Measurements from ENCODE around the gene METTL21C. TPM values are rescaled to one million over a fixed set of nuclear protein-coding genes. Genes with fewer than 3 reads are reported as not detected.

The METTL21C gene
- polyA plus RNA-seq, 3 donors: 0.33 to 0.79 (median 0.62) TPM

DNA sequence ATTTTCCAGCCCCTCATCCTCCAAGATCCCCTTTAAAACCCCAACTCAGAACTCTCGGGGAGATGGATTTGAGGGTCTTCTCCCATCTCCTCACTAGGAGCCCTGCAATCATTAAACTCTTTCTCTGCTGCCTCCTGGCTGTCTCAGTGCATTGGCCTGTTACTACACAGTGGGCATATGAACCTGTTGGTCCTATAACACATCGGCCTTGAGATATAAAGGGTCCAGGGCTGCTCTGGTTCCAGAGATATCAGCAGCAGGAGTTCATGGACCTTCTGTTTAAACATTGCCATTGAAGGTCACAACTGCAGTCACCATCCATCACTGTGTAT, 3.8 kb upstream of the METTL21C start:
- no peak for DNase-seq (ENCODE audit: low read depth in 3 of 3, low spot score in 2 of 3)

DNA sequence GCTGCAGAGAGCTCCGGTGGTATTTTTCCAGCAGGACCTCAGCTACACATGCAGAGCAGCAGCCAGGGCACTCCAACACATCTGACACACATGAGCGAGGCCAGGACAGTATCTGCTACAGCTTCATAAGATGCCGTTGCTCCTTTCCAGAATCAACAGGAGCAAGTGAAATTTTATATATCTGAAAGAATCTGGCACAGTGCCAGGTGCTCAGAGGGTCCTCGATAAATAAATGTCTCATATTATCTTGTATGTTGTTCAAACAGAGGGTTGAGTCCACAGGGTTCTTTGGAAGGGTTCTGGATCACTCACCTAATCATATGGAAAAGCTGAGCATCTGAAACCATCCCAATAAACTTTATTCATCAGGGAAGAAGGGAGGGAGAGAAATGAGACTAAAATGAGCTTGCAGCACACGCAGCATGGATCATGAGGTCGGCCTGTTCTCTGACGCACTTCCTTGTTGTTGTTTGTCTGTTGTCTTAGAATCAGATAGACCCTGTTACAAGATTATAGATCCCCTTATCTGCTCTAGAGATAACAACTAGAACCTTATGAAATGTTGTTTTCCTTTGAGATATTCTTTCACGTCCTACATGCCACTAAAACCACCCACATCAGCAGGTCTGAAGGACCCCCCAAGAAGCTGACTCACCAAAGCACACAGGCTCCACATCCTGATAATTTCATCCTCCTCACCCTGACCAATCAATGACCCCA, 3.2 kb upstream of the METTL21C start:
- DNase-seq (ENCODE audit: low read depth in 3 of 3, low spot score in 2 of 3): no peak

DNA sequence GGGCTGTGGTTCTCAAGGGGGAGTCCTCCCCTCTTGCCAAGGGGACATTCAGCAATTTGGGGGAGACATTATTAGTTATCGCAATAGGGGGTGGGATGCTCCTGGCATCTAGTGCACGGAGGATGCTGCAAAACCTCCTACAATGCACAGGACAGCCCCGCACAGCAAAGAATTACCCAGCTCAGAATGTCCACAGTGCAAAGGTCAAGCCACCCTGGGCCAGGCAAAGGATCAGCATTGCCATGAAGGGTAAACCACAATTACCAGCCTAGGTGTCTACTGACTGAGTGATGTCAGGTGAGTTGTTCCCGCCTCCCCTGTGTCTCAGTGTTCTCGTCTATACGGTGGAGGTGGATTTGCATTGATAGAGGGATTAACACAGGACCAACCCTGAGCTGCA, 2.4 kb upstream of the METTL21C start:
- no peak for DNase-seq (ENCODE audit: low read depth in 3 of 3, low spot score in 2 of 3)

DNA sequence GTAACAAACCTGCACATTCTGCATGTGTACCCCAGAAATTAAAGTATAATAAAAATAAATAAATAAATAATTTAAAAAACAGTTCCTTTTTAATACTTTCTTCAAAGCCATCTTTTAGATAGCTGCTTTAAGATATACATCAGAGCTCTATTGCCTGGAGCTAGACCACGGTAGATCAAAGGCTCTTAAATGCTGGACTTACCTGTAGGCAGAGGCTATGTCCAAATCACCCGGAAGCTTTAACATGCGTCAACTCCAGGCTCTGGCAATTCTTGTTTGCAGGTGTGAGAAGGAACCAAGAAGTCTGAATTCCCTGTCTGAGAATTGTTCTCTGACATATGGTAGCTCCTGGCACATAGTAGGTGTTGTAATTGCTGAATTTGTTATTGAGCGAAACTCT, 1.6 kb upstream of the METTL21C start:
- DNase-seq (ENCODE audit: low read depth in 3 of 3, low spot score in 2 of 3): no peak

DNA sequence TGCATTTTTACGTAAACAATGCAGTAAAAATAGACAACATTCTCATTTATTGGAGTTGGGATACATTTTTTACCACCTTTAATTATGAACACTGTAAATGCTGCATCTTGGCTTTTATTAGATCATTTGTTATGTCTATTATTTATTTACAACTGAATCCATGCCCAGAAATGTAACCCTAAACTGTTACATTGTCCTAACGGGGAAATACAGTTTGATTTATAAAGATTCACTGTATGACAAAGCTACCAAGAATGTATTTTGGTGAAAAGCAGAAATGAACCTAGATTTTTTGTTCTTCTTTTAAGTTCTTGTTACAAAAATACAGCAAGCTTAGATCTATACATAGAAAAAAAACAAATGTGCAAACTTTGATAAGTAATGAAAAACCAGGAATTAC, 1.1 kb downstream of the METTL21C start:
- no peak for DNase-seq (ENCODE audit: low read depth in 3 of 3, low spot score in 2 of 3)

DNA sequence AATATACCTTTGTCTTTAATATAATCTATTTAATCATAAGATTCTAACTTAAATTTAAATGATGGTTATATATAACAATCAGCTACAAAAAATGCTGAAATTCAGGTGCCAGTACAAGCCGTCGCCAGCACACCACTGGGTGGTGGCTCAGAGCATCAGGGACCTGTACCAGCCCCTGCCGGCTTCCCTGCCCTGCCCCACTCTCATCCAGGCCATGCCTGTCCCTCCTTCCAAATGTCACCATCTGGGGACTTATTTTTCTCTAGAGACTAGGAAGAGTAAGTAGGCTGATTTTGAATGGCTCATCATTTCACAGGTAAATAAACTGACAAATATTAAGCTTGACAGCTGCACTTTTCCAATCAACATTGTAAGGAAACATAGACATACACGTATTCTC, 1.6 kb downstream of the METTL21C start:
- DNase-seq (ENCODE audit: low read depth in 3 of 3, low spot score in 2 of 3): no peak

DNA sequence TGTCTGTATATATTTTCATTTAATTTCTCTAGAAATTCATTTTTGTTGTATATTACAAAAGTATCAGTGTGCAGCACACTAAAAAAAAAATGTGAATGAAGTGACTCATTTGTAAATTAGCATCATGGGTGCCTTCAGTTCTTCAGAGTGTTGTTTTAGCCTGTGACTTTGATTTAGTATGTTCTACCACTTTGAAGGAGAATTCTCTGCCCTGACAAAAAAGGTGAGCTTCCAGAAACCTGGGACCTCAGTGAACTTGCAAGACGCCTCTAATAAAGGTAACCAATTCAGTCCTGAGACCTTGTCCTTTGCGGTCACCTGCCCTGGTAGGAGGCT, 2.4 kb downstream of the METTL21C start:
- DNase-seq (ENCODE audit: low read depth in 3 of 3, low spot score in 2 of 3): no peak

DNA sequence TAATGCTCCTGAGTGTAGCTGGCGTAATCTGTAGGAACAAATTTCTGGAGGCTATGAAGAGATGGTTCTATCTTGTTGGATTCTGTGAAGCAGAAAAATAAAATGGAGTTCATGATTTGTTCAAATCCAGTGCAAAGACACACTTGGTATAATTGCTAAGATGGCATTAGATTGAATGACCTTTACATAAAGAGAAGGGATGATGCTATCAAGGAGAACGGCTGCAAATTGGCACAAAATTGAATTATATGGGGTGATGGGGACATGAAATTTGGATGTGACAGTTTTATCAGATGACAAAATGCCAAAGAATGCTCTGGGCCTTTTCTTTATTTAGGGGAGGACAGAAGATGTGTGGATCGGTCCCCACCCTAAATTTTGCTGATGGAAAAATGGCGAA, 4.0 kb downstream of the METTL21C start:
- no peak for DNase-seq (ENCODE audit: low read depth in 3 of 3, low spot score in 2 of 3)

DNA sequence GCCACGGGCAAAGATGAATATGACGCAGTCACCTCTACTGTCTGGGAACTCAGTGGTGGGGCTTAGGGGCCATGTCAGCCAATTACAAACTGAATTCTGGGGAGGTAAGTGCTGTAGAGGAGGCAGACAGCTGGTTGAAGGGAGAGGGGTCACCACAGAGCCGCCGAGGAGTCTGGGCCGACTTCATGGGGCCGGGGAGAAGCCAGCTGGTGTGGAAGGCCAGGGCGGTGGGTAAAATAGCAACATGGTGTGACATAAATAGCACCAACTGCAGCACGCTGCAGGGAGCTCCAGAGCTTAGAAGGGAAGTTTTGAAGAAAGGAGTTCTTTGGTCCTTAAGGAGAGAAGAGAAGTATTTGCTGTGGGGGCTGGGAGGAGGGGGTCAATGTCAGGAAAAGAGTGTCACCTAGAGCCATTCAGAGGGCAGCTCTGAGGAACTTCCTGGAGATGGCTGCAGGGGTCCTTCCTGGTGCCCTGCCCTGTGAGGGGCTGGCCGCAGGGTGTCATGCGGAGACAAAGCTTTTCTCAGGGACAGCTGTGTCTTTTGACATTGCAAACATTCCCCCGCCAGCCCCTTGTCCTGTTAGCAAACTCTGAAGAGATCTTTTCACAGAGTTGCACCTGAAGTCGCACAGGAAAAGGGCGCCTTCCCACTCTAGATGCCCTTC, 6.4 kb downstream of the METTL21C start:
- DNase-seq (ENCODE audit: low read depth in 3 of 3, low spot score in 2 of 3): no peak

DNA sequence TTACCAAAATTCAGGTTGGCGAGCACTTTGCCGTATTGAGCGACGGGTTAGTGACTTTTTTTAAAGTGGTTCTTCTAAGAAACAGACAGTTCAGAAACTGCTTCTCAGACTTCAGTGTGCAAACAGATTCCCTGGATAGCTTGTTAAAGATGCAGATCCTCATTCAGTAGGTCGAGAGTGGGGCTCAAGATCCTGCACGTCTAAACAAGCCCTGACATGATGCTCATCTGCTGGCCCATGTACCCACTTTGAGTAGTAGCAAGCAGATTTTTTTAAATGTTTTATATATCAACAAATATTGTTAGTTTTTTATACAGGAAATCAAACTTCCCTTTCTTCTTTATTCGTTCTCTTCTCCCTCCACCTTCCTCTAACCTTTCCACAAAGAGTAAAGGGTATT, 7.3 kb downstream of the METTL21C start:
- no peak for DNase-seq (ENCODE audit: low read depth in 3 of 3, low spot score in 2 of 3)

DNA sequence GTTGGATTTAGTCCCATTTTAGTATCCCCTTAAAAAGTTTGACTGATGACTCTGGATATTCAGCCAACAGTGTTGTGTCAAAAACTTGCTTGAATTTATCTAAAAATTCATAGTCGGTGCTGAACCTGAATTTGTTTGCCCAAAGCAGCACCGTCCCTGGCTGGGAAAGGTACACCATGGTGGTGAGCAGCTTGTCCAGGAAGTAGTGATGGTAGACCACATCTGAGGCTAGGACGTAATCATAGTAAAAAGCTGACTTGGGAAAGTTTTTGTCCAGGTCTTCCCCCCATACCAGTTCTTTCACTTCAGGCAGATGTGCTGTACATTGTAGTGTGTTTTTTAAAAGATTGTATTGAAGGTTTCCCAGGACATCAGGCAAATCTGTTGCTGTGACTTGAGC, 8.8 kb downstream of the METTL21C start:
- DNase-seq (ENCODE audit: low read depth in 3 of 3, low spot score in 2 of 3): no peak

DNA sequence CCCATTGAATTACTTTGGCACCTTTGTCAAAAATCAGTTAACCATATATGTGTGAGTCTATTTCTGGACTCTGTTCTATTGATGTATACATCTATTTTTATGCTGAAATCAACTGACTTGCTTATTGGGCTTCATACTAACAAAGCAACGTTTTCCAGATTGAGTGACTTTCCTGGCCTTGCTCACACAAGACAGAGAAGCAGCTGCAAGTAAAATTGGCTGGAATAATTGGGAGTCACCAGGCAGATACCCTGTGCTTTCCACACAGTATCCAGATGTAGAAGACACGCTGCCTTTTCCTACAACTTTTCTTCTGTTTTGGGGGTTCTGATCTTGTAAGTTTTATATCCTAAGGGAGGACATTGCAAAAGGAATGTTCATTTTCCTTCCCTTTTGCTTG, 11.2 kb downstream of the METTL21C start:
- DNase-seq (ENCODE audit: low read depth in 3 of 3, low spot score in 2 of 3): no peak

DNA sequence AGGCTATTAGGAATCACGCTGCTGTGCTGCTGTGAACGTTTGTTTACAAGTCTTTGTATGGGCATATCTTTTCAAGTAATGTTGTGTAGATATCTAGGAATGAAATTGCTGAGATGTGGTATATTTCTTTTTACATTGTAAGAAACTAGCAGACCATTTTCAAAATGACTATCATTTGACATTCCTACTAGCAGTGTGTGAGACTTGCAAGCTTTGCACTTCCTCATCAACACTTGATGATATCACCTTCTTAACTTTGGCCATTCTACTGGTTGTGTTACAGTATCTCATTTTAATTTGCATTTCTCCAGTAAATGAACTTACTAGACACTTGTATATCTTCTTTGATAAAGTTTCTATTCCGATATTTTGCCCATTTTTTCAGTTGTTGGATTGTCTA, 12.1 kb downstream of the METTL21C start:
- no peak for DNase-seq (ENCODE audit: low read depth in 3 of 3, low spot score in 2 of 3)

DNA sequence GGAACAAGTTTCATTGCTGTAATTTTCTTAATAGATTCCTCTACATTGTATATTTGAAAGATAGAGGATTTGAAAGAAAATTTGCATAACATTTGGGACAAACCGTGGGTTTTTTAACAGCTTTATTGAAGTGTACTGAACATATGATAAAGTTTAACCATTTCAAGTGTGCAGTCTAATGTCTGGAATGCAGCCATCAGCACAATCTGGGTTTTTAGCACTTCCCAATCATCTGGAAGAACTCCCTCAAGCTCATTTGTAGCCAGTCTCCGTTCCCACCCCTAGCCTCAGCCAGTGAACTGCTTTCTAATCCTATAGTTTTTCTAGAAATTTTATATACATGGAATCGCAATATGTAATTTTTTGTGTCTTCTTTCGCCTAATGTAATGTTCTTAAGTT, 12.6 kb downstream of the METTL21C start:
- no peak for DNase-seq (ENCODE audit: low read depth in 3 of 3, low spot score in 2 of 3)

DNA sequence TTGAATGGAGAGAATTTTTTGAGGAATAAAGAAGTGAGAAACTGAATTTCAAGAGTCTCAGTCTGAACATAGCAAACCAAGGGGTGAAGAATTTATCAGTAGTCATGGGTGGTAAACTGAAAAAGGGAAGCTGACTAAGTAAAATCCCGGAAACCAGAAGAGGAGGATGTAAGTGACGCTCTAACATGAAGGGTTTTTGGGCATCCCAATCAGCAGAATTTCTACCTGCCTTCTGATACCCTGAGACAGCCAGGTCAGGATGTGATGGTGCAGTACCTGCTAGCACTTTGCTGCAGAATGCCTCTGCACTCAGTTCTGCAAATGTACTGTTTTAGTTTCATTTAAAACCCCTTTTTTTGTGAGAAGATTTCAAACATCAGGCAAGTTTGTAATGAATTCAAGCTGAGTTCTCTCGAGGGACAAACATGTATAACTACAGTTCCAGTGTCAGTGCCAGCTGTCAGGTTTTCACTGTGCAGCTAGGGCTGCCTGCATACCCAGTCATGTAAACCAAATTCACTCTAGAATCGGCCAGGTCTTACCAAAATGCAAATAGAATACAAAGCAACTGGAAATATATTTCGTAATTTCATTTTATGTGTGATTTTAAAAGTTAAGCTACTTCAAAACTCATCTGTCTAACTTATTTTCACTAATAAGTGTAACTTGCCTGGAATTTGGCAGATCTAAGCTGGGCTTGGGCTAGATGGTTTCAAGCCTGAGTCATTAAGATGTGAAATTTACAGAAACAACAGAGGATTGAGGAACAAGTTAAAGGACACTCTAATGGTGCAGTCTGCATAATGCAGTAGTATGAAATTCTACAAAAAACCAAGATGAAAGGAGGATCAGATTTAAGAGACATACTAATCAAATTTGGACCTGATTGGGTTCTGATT, 13.8 kb downstream of the METTL21C start:
- no peak for DNase-seq (ENCODE audit: low read depth in 3 of 3, low spot score in 2 of 3)

DNA sequence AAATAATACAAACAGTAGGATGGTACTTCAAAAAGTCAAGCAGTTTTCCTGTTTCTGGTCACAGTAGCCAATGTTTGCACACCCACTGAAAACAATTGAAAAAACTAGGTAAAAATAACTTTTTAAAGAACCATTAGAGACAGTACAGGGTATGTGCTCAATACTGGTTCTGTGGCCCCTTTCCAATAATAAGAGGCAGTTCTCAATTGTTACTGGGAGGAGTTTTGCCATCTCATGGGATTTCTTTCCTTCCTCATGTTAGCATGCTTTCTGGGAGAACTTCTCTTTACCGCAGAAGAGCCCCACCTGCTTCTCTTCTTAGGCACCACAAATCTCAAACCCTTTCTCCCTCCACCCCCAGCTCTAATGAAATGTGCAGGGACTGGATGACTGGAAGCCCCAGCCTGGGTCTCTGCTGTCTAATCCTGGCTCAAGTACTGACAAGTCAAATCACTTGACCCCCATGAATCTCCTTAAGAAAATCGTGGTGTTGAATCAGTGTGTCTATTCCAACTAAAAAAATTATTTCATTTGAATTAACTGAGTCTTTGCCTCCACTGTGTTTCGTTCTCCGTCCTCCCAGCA, 14.6 kb downstream of the METTL21C start:
- no peak for DNase-seq (ENCODE audit: low read depth in 3 of 3, low spot score in 2 of 3)

DNA sequence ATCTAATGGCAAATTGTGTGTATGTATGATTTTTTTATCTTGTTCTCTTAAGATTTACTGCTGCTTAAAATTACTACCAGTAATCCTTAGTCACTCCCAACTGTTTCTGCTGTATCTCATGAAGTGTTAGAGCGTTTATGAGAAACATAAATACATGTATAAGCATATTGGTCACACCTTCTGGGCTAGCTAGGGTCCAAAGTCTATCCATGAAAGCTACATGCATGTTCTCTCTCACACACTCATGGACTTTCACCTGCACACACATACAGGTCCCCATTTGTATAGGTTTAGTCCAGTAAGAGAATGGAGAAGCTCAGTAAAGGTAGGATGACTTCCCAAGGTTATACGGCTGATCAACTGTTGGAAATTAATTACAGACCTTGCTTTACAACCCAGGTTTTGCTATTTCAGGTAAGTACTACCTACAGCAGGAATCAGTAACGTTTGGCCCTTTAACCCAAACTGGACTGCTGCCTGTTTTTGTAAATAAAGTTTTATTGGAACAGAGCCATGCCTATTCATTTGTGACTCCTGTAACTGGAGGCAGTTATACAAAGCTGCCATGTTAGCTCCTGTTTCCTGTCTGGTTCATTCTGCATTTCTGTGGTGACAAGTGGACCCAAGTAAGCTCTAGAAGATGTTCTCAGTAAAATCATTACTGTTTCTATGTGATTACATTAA, 15.3 kb downstream of the METTL21C start:
- no peak for DNase-seq (ENCODE audit: low read depth in 3 of 3, low spot score in 2 of 3)

DNA sequence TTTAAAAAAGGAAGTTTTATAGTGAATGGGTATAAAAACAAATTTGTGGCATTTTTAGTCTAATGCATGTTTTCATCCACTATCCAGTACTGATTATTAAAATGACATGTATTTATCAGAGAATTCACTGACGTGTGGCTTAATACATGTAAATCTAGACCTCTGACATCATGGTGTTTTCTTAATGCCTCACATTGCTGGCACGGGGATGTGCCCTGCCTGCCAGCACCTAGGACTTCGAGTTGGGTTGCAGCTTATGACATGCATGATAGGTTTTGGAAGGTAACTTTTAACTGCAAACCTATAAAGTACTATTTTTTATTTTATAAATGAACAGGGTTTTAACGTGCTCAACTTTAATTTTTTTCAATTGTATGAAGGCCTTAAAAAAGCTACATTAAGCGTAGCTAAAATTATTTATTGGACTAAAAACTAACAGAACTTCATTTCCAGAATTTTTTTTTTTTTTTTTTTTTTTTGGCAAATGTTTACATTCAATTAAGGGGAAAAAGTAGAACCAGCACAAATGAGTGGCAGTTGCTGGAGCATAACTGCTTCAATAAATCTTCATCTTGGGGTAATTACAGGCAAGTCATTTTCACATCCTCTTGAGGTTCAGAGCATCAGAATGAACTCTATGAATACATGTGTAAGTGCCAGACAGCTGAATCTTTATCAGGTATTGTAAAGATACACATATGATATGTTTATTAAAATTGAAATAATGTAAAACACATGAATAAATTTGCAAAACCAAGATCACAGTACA, 16.3 kb downstream of the METTL21C start:
- no peak for DNase-seq (ENCODE audit: low read depth in 3 of 3, low spot score in 2 of 3)

DNA sequence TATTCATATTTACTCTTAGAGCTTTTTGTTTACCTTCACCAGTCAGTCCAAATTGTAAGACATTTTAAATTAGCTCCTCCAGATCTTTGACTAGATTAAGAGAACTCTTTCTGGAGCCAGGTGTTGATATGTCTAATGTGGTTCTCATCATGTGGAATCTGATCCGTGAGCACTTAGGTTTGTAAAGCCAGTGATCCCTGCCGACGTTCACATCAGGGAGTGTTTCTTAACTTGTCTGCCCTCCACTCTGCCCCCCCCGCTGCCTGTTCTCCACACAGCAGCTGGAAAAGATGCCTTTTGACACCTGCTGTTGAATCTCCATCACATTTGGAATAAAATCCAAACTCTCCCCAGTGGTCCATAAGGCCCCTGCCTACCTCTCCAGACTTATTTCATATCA, 17.7 kb downstream of the METTL21C start:
- no peak for DNase-seq (ENCODE audit: low read depth in 3 of 3, low spot score in 2 of 3)

DNA sequence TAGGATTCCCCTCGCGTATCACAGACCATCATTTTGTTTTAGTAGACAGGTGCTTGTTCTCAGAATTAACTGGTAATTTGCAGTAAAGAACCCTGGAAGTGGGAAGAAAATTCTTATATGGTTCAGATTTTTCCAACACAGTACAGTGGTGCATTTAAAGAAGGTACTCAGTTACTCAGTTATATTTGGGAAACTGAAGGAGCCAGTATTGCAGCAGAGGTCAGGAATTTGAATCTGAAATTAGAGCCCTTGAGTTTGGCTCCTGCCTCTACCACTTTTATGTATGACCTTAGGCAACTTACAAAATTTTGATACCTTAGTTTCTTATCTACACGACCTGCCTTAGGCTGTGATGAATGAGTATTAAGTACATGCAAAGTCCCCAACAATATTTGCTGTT, 19.7 kb downstream of the METTL21C start:
- no peak for DNase-seq (ENCODE audit: low read depth in 3 of 3, low spot score in 2 of 3)
